ENCODE measurements around the gene FCRL2. TPM values are rescaled to one million over a fixed set of nuclear protein-coding genes. Genes with fewer than 3 reads are reported as not detected.

FCRL2 gene
- total RNA-seq, 2 experiments from 2014 or later = 0.11 to 0.20 TPM

GRCh38 chr1:157715736-157716135 lies 61.2 kb downstream of the FCRL2 start:
- DNase-seq = no peak
- Histone ChIP-seq H3K27ac (ENCODE audit: low read depth in 1 of 2, low read length in 2 of 2) (no peak overlapping the region), H3K4me1 (ENCODE audit: insufficient read depth, low read length) (no peaks in the 10 kb centered on the region), H3K27me3 (ENCODE audit: control insufficient read depth in 1 of 2, insufficient read depth in 2 of 2, low read length in 2 of 2) (no peaks in the 10 kb centered on the region), H3K36me3 (ENCODE audit: insufficient read depth, low read length) (no peaks in the 10 kb centered on the region), H3K9me3 (ENCODE audit: control insufficient read depth in 1 of 2, insufficient read depth in 1 of 2, low read length in 2 of 2) (peaks cover 0 to 3% of the 10 kb centered on the region in 2 experiments), H3K4me3 (ENCODE audit: low read length) (no peak overlapping the region)
- TF ChIP-seq CTCF (IDR thresholded peaks at IDR 0.05) = no peak
- Mint-ChIP-seq H3K27me3 (no peaks in the 10 kb centered on the region), H3K36me3 (ENCODE audit: low read depth) (no peaks in the 10 kb centered on the region), H3K9me3 (no peaks in the 10 kb centered on the region), H3K27ac (no peak overlapping the region), H3K4me1 (ENCODE audit: low read depth) (no peaks in the 10 kb centered on the region), H3K4me3 (no peak overlapping the region)
- intact Hi-C loops (cut with DNase I, micrococcal nuclease) = no loop called here
- POLR2A ChIA-PET = no interaction called here
- ATAC-seq (ENCODE audit: poor library complexity) = no peak
- CTCF ChIA-PET = no interaction called here

DNA sequence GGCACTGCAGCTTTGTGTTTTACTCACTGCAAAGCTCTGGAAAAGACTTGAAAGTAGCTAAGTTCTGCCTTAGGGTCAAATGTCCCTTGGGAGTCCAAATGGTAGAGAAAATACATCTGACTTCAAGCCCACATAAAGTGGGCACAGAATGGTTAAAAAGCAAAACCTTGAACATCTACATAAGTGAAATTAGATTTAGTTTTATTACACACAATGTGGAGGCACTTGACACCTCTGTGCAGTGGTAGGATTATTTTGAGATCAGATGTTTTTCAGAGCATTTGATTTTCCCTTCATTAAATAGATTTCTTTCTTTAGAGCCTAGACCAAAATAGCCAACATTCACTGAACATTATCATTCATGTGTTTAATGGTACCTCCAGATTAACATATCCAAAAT lies 65.1 kb downstream of the FCRL2 start:
- no peak for TF ChIP-seq CTCF (IDR thresholded peaks at IDR 0.05)
- intact Hi-C loops (cut with DNase I, micrococcal nuclease) = no loop called here
- H3K4me3 ChIP-seq (ENCODE audit: low read length) = no peak overlapping the region
- H3K36me3 ChIP-seq (ENCODE audit: insufficient read depth, low read length) = no peaks in the 10 kb centered on the region
- H3K27me3 Mint-ChIP-seq = no peaks in the 10 kb centered on the region
- H3K27ac Mint-ChIP-seq = no peak overlapping the region
- ATAC-seq (ENCODE audit: poor library complexity) (no peak), DNase-seq (no peak)
- peaks cover 0 to 3% of the 10 kb centered on the region in 2 experiments for H3K9me3 ChIP-seq (ENCODE audit: control insufficient read depth in 1 of 2, insufficient read depth in 1 of 2, low read length in 2 of 2)
- H3K36me3 Mint-ChIP-seq (ENCODE audit: low read depth) = no peaks in the 10 kb centered on the region
- ChIA-PET POLR2A (no interaction called here), CTCF (no interaction called here)
- no peaks in the 10 kb centered on the region for H3K4me1 Mint-ChIP-seq (ENCODE audit: low read depth)
- H3K9me3 Mint-ChIP-seq = no peaks in the 10 kb centered on the region
- no peak overlapping the region for H3K4me3 Mint-ChIP-seq
- H3K27me3 ChIP-seq (ENCODE audit: control insufficient read depth in 1 of 2, insufficient read depth in 2 of 2, low read length in 2 of 2) = no peaks in the 10 kb centered on the region
- no peaks in the 10 kb centered on the region for H3K4me1 ChIP-seq (ENCODE audit: insufficient read depth, low read length)
- no peak overlapping the region for H3K27ac ChIP-seq (ENCODE audit: low read depth in 1 of 2, low read length in 2 of 2)

DNA sequence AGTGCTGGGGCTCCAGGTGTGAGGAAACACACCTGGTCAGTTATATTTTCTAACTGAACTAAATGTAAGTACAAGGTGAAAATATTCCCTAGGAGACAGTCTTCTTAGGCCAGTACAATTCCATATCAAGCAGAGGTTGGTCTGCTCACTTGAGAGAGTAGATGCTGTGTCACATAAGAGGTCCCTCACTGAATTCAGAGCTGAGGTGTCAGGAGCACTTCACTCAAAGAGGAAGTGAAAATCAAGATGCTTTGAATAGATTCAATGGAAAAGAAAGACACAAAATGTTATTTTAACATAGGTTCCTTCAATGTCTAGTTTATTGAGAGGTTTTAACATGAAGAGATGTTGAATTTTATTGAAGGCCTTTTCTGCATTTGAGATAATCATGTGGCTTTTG lies 72.1 kb downstream of the FCRL2 start:
- ATAC-seq (ENCODE audit: poor library complexity) = no peak
- no peak overlapping the region for H3K4me3 ChIP-seq (ENCODE audit: low read length)
- no peaks in the 10 kb centered on the region for H3K27me3 ChIP-seq (ENCODE audit: control insufficient read depth in 1 of 2, insufficient read depth in 2 of 2, low read length in 2 of 2)
- no peaks in the 10 kb centered on the region for H3K4me1 ChIP-seq (ENCODE audit: insufficient read depth, low read length)
- H3K9me3 Mint-ChIP-seq = no peaks in the 10 kb centered on the region
- no peak overlapping the region for H3K27ac Mint-ChIP-seq
- H3K27ac ChIP-seq (ENCODE audit: low read depth in 1 of 2, low read length in 2 of 2) = no peak overlapping the region
- H3K4me1 Mint-ChIP-seq (ENCODE audit: low read depth) = no peaks in the 10 kb centered on the region
- no peaks in the 10 kb centered on the region for H3K36me3 Mint-ChIP-seq (ENCODE audit: low read depth)
- no peaks in the 10 kb centered on the region for H3K9me3 ChIP-seq (ENCODE audit: control insufficient read depth in 1 of 2, insufficient read depth in 1 of 2, low read length in 2 of 2)
- no peak for TF ChIP-seq CTCF (IDR thresholded peaks at IDR 0.05)
- H3K27me3 Mint-ChIP-seq = peaks cover 4% of the 10 kb centered on the region
- ChIA-PET POLR2A (no interaction called here), CTCF (no interaction called here)
- intact Hi-C loops (cut with DNase I, micrococcal nuclease) = no loop called here
- H3K4me3 Mint-ChIP-seq = no peak overlapping the region
- no peaks in the 10 kb centered on the region for H3K36me3 ChIP-seq (ENCODE audit: insufficient read depth, low read length)
- no peak for DNase-seq
